Astrocyte of the spinal cord (primary cell): Measurements from ENCODE around the gene CNNM2.
"Not testable (repeated sequence)": the region's sequence is repeated elsewhere in the genome, so short reads cannot be mapped to it uniquely, and the experiment has no call there.

Experiments
- DNase-seq: peaks from one replicate; pipeline ENCODE4 v3.0.0; 2011; ENCODE audit warnings: low read depth, low spot score
- H3K4me3 ChIP-seq: 2 replicates; pipeline ENCODE4 v1.5.1; 2011; ENCODE audit warnings: low read depth, mild to moderate bottlenecking, low read length, moderate library complexity
- CTCF ChIP-seq: IDR thresholded peaks from 2 replicates; pipeline ENCODE4 v1.5.1; 2012; ENCODE audit warnings: low read depth, mild to moderate bottlenecking, low read length, inconsistent platforms
- in situ Hi-C: cut with HindIII; loops from 2 replicates; pipeline ENCODE4 v1.10.0; 2017; ENCODE audit warnings: low sequenced_read_pairs

Gene CNNM2

GRCh38 chr10:102962951-102963755, 45.1 kb downstream of the CNNM2 start:
- no peak for DNase-seq
- TF ChIP-seq CTCF = no peak
- no peak overlapping the region for H3K4me3 ChIP-seq
- in situ Hi-C loops = no loop called here

GRCh38 chr10:102963756-102964025, 45.6 kb downstream of the CNNM2 start:
- in situ Hi-C loops = no loop called here
- no peak for TF ChIP-seq CTCF
- no peak for DNase-seq
- no peak overlapping the region for H3K4me3 ChIP-seq

DNA sequence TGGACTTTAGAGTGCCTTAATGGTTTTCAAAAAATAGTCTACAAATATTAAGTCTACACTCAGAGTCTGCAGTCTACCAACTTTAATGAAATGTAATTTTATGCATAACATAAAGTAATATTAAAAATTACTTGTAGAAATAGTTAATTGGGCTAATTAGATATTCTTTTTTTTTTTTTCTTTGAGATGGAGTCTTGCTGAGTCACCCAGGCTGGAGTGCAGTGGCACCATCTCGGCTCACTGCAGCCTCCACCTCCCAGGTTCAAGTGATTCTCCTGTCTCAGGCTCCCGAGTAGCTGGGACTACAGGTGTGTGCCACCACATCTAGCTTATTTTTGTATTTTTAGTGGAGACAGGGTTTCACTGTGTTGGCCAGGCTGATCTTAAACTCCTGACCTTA, 46.0 kb downstream of the CNNM2 start:
- DNase-seq, in situ Hi-C loops, H3K4me3 ChIP-seq: not testable (repeated sequence)

GRCh38 chr10:102964713-102965112, 46.6 kb downstream of the CNNM2 start:
- H3K4me3 ChIP-seq = no peak overlapping the region
- no peak for DNase-seq
- in situ Hi-C loops = no loop called here
- TF ChIP-seq CTCF = no peak

DNA sequence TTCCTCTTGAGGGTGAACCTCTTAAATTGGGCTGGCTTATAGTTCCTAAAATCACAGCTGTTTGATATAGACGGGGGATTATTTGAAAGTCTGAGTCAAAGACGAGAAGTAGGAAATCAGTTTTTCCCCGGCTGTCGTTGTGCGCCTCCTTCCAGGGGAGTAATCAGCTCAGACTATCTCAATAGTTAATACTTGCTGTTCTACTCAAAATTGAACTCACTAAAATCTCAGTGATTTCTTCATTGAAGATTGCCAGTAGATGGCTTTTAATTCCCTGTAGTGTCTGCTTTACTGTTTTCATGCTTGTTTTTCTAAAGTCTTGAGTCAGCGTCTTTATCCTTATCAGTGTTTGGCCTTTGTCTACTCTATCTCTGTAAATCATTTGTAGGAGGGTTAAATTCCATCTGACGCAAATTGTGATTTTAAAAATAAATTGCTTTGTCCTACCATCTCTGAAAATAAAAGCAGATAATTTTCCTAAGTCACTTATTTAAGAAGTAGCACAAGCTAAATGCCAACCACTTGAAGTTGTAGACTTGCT, 47.3 kb downstream of the CNNM2 start:
- no peak for TF ChIP-seq CTCF
- no peak overlapping the region for H3K4me3 ChIP-seq
- in situ Hi-C loops = no loop called here
- no peak for DNase-seq

DNA sequence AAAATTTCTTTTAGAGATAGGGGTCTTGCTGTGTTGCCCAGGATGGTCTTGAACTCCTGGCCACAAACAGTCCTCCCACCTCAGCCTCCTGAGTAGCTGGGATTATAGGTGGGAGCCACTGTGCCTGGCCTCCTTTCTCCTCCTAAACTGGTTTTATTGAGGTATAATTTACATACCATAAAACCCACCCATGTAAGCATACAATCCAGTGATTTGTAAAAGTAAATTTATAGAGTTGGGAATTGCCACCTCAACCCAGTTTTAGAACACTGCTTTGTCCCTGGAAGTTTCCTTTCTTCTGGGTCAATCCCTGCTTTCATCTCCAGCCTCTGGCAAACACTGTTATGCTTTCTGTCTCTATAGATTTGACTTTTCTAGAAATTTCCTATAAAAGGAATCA, 49.0 kb downstream of the CNNM2 start:
- no peak for TF ChIP-seq CTCF
- no peak overlapping the region for H3K4me3 ChIP-seq
- no peak for DNase-seq
- in situ Hi-C loops = no loop called here

- H3K4me3 ChIP-seq = no peak overlapping the region
- no peak for TF ChIP-seq CTCF
- no peak for DNase-seq
- in situ Hi-C loops = no loop called here
These were observed 52.7 kb downstream of the CNNM2 start for GRCh38 chr10:102970562-102971340.
